Esophagus muscularis mucosa (tissue), 3 donors: Measurements from ENCODE around the gene TMEM242.

ENCODE experiments used
- CTCF ChIP-seq, 3 experiments: fragments of 200-600 bp in 2 of 3; fragments of 450-650 bp in 1 of 3; sonication (generic) in 2 of 3; IDR thresholded peaks; one replicate each; pipeline ENCODE4 v1.5.1; 2017 to 2019; ENCODE audit warnings: antibody characterized with exemption in 3 of 3, mild to moderate bottlenecking in 2 of 3, moderate library complexity in 1 of 3
- POLR2A ChIP-seq: fragments of 450-650 bp; IDR thresholded peaks from one replicate; pipeline ENCODE4 v1.6.1; 2017; ENCODE audit warnings: antibody characterized with exemption, moderate library complexity, mild to moderate bottlenecking, low read depth

- TF ChIP-seq CTCF (IDR thresholded peaks at IDR 0.05) (no peak), POLR2A (no peak)
Measured at GRCh38 chr6:157253699-157254098, 69.6 kb downstream of the TMEM242 start.
